B cell (primary cell): ENCODE data around the gene NTN5. TPM values are rescaled to one million over a fixed set of nuclear protein-coding genes. Genes with fewer than 3 reads are reported as not detected.

Experiments
- ATAC-seq: fragments of 200-7000 bp; cut with Tn5 transposase; one replicate; pipeline ENCODE4 v1.10.0; 2021; ENCODE audit warnings: low read depth, mild to moderate bottlenecking, moderate number of reproducible peaks, moderate library complexity
- CTCF ChIA-PET: fragments of 350-600 bp; sonication (Branson Sonifier 250); formaldehyde crosslinking; loops from one replicate; lab custom pipeline; 2021; ENCODE audit warnings: antibody characterized with exemption, inconsistent platforms; lab: Charles Lee
- POLR2A ChIA-PET: fragments of 350-600 bp; sonication (Branson Sonifier 250); formaldehyde crosslinking; loops from one replicate; lab custom pipeline; 2021; ENCODE audit warnings: antibody characterized with exemption; lab: Charles Lee
- DNase-seq: peaks from one replicate; pipeline ENCODE4 v3.0.0; 2013
- H2AFZ ChIP-seq: 2 replicates; pipeline ENCODE4 v1.6.1; 2012; ENCODE audit warnings: mild to moderate bottlenecking, low read depth, low read length; ENCODE audit not compliant: insufficient read depth, poor library complexity, severe bottlenecking
- H3K27ac ChIP-seq, 2 donors: 1 replicate in 1 of 2; 2 replicates in 1 of 2; pipeline ENCODE4 v1.5.1; 2012 to 2013; ENCODE audit warnings: low read length in 2 of 2, mild to moderate bottlenecking in 2 of 2, moderate library complexity in 1 of 2
- H3K27me3 ChIP-seq, 4 experiments: fragments of 200-600 bp in 1 of 4; sonication (generic) in 1 of 4; replicated peaks in 1 of 4; 1 replicate in 2 of 4; 2 replicates in 2 of 4; pipeline versions ENCODE4 v1.6.1 to v1.7.0; 2013 to 2016; ENCODE audit warnings: low read length in 3 of 4, mild to moderate bottlenecking in 2 of 4, mixed read lengths in 1 of 4, moderate library complexity in 1 of 4; ENCODE audit not compliant: insufficient read depth in 4 of 4, control insufficient read depth in 3 of 4; ENCODE audit errors: control extremely low read depth in 1 of 4
- H3K36me3 ChIP-seq, 2 experiments: replicated peaks in 1 of 2; 1 replicate in 1 of 2; 2 replicates in 1 of 2; pipeline versions ENCODE4 v1.6.1 to v1.7.1; 2013; ENCODE audit warnings: low read length in 1 of 2; ENCODE audit not compliant: insufficient read depth in 2 of 2, control insufficient read depth in 1 of 2; ENCODE audit errors: control extremely low read depth in 1 of 2, extremely low read depth in 1 of 2
- H3K4me1 ChIP-seq, 2 donors: fragments of 200-600 bp in 1 of 2; sonication (generic) in 1 of 2; 1 replicate in 1 of 2; 2 replicates in 1 of 2; pipeline versions ENCODE4 v1.5.1 to v1.6.1; 2013 to 2017; ENCODE audit warnings: low read length in 2 of 2; ENCODE audit not compliant: control insufficient read depth in 2 of 2, insufficient read depth in 2 of 2
- H3K4me2 ChIP-seq: replicated peaks from 2 replicates; pipeline ENCODE3; 2012; ENCODE audit warnings: mild to moderate bottlenecking, low read depth, low read length; ENCODE audit not compliant: poor library complexity, severe bottlenecking
- H3K4me3 ChIP-seq, 5 experiments: fragments of 200-600 bp in 1 of 5; sonication (generic) in 1 of 5; 1 replicate in 3 of 5; 2 replicates in 2 of 5; pipeline versions ENCODE4 v1.5.1 to v1.7.0; 2011 to 2016; ENCODE audit warnings: low read length in 4 of 5, mild to moderate bottlenecking in 4 of 5, low read depth in 2 of 5, control low read depth in 1 of 5, moderate library complexity in 1 of 5; ENCODE audit not compliant: insufficient read depth in 1 of 5; ENCODE audit errors: control extremely low read depth in 1 of 5, extremely low read depth in 1 of 5
- H3K79me2 ChIP-seq: fragments of 200-600 bp; sonication (generic); one replicate; pipeline ENCODE4 v1.6.0; 2016; ENCODE audit warnings: low read length; ENCODE audit not compliant: control insufficient read depth, insufficient read depth
- H3K9ac ChIP-seq: fragments of 200-600 bp; sonication (generic); 2 replicates; pipeline ENCODE4 v1.6.1; 2017; ENCODE audit warnings: mild to moderate bottlenecking, low read length, moderate library complexity
- H3K9me3 ChIP-seq, 3 donors: one replicate each; pipeline versions ENCODE4 v1.6.1 to v1.7.1; 2013; ENCODE audit warnings: low read length in 2 of 3; ENCODE audit not compliant: control insufficient read depth in 2 of 3, insufficient read depth in 1 of 3; ENCODE audit errors: control extremely low read depth in 1 of 3
- H4K20me1 ChIP-seq: 2 replicates; pipeline ENCODE4 v1.6.0; 2012; ENCODE audit warnings: mild to moderate bottlenecking, low read length; ENCODE audit not compliant: insufficient read depth, control insufficient read depth, poor library complexity, severe bottlenecking
- H3K27ac Mint-ChIP-seq: one replicate; pipeline ENCODE4 v1.8.0; 2021; ENCODE audit warnings: mixed read lengths
- H3K27me3 Mint-ChIP-seq: one replicate; pipeline ENCODE4 v1.8.0; 2021; ENCODE audit warnings: mixed read lengths
- H3K4me1 Mint-ChIP-seq: one replicate; pipeline ENCODE4 v1.8.0; 2021; ENCODE audit warnings: mixed read lengths
- H3K4me3 Mint-ChIP-seq: one replicate; pipeline ENCODE4 v1.8.0; 2021; ENCODE audit warnings: mixed read lengths
- H3K9me3 Mint-ChIP-seq: one replicate; pipeline ENCODE4 v1.8.0; 2022; ENCODE audit warnings: mixed read lengths; ENCODE audit not compliant: insufficient read depth
- EZH2 ChIP-seq: IDR thresholded peaks from 2 replicates; pipeline ENCODE4 v1.6.1; 2012; ENCODE audit warnings: borderline replicate concordance, low read depth, mild to moderate bottlenecking, moderate library complexity, low read length; ENCODE audit not compliant: insufficient read depth, poor library complexity, severe bottlenecking
- WGBS: methylation state at CpG from one replicate; pipeline ENCODE4 v1.1.5; 2013; ENCODE audit warnings: missing lambda C conversion rate; ENCODE audit not compliant: insufficient coverage; 5-methylcytosine and 5-hydroxymethylcytosine counted together
- intact Hi-C: fragments of 100-400 bp; cut with micrococcal nuclease; formaldehyde crosslinking; loops from one replicate; pipeline ENCODE4 v1.10.0; 2022
- polyA plus RNA-seq: library from polyadenylated mRNA; depleted of rRNA; stranded (reverse); fragments of >200 nt; gene quantifications from 2 replicates; pipeline ENCODE4 v1.2.3, GENCODE V29; 2012
- total RNA-seq, 2 donors: library from RNA; stranded (reverse); fragments of 120-200 nt in 1 of 2; gene quantifications; 1 replicate in 1 of 2; 2 replicates in 1 of 2; pipeline versions ENCODE4 v1.2.3 to v1.2.4, GENCODE V29; 2013 to 2022
- TF ChIP-seq, protein P1 (sequence below): fragments of 200-600 bp; IDR thresholded peaks from one replicate; pipeline ENCODE4 v1.8.0; 2022; ENCODE audit warnings: antibody characterized with exemption, mild to moderate bottlenecking

NTN5 gene
- total and polyA plus RNA-seq, 2 donors (not counting 1 experiment from before 2014, with no cell fraction given), result 1.2 to 1.8 TPM

DNA sequence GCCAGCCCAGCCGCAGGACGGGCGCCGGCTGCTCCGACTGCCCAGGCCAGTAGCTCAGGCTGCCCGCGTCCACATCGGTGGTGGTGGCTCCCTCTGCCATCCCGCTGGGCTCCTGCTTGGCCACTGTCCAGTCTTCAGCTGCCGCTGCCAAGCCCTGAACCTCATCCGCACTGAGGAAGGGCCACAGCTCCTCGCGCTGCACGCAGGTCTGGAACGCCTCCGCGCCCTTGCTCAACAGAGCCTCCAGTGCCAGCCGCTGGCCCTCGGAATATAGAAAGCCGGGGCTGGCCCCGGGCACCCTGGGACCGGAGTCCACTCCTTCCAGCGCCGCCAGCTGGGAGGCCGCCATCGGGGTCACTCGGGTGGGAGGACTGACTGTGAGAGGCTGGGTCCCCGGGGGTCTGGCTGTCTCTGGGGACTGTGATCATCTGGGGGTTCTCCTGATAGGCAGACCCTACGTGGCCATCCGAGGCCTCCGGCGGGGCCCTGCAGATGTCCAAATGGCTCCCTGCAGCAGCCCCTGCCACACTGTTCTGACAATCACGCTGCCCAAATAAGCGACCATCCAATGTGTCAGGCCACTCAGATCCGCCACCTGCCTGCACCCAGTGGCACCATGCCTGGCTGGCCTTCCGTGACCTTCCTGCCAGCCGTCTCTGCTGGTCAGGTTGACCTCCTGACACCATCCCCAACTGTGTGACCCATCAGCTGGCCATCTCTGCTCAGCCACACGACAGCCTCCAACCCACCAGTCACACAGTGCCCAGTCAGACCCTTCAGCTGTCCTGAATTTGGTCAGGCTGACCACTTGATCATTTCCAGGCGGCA, 59.6 kb downstream of the NTN5 start:
- H3K4me1 ChIP-seq, result peaks cover 10 to 26% of the 10 kb centered on the region in 2 donors
- Mint-ChIP-seq H3K27me3 (no peaks in the 10 kb centered on the region), H3K9me3 (no peaks in the 10 kb centered on the region), H3K4me3 (no peak overlapping the region), H3K27ac (no peak overlapping the region), H3K4me1 (peaks cover 28% of the 10 kb centered on the region)
- TF ChIP-seq, protein P1, sequence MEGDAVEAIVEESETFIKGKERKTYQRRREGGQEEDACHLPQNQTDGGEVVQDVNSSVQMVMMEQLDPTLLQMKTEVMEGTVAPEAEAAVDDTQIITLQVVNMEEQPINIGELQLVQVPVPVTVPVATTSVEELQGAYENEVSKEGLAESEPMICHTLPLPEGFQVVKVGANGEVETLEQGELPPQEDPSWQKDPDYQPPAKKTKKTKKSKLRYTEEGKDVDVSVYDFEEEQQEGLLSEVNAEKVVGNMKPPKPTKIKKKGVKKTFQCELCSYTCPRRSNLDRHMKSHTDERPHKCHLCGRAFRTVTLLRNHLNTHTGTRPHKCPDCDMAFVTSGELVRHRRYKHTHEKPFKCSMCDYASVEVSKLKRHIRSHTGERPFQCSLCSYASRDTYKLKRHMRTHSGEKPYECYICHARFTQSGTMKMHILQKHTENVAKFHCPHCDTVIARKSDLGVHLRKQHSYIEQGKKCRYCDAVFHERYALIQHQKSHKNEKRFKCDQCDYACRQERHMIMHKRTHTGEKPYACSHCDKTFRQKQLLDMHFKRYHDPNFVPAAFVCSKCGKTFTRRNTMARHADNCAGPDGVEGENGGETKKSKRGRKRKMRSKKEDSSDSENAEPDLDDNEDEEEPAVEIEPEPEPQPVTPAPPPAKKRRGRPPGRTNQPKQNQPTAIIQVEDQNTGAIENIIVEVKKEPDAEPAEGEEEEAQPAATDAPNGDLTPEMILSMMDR, result no peak
- TF ChIP-seq EZH2, result no peak
- POLR2A ChIA-PET, result interaction anchor here (0.8 kb wide), 1 partner anchor 29 kb away, joined by 3 read pairs; no protein-coding TSS in a partner anchor
- CTCF ChIA-PET, result interaction anchor here (0.5 to 1.2 kb wide), 2 partner anchors 124 to 645 kb away, joined by 3 to 4 read pairs; no protein-coding TSS in a partner anchor
- DNase-seq (peak; percentile 34), ATAC-seq (no peak)
- peaks cover 0 to 35% of the 10 kb centered on the region in 2 experiments for H3K36me3 ChIP-seq
- no peaks in the 10 kb centered on the region for H3K27me3 ChIP-seq
- H2AFZ ChIP-seq, result no peak overlapping the region
- no peak overlapping the region for H3K4me3 ChIP-seq
- peaks cover 10% of the 10 kb centered on the region for H3K79me2 ChIP-seq
- no peak overlapping the region for H3K4me2 ChIP-seq
- H3K9ac ChIP-seq, result no peak overlapping the region
- no peak overlapping the region for H3K27ac ChIP-seq
- H4K20me1 ChIP-seq, result peaks cover 37% of the 10 kb centered on the region
- intact Hi-C loops, result no loop called here
- H3K9me3 ChIP-seq, result no peaks in the 10 kb centered on the region
- whole genome bisulfite sequencing, result 87% methylated on average over 39 of the region's 39 CpGs

DNA sequence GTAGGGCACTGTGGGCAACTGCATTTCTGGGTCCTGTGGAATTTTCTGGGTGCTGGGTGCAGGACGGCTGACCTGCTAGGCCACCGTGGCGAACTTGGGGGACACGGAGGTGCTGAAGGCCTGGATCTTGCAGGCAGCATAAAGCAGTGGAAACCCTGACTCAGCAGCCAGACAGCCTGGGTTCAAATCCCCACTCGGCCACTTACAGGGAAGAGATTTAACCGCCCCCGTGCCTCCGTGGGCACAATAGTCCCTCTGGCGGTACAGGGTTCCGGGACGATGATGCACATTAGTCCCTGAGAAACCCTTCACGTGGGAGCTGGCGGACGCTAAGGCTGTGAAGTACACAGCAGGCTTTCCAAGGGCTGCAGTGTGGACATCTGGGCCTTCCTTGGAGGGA, 60.9 kb downstream of the NTN5 start:
- no peak for DNase-seq
- Mint-ChIP-seq H3K4me1 (peaks cover 15% of the 10 kb centered on the region), H3K9me3 (no peaks in the 10 kb centered on the region), H3K27ac (no peak overlapping the region), H3K27me3 (no peaks in the 10 kb centered on the region), H3K4me3 (no peak overlapping the region)
- Histone ChIP-seq H2AFZ (no peak overlapping the region), H4K20me1 (peaks cover 23% of the 10 kb centered on the region), H3K9me3 (no peaks in the 10 kb centered on the region), H3K4me2 (no peak overlapping the region), H3K27me3 (no peaks in the 10 kb centered on the region), H3K27ac (no peak overlapping the region), H3K9ac (no peak overlapping the region), H3K4me1 (peaks cover 0 to 12% of the 10 kb centered on the region in 2 donors), H3K4me3 (no peak overlapping the region), H3K36me3 (peaks cover 0 to 23% of the 10 kb centered on the region in 2 experiments), H3K79me2 (no peaks in the 10 kb centered on the region)
- CTCF ChIA-PET, result interaction anchor here (4.8 kb wide), 1 partner anchor 122 kb away, joined by 51 read pairs; no protein-coding TSS in a partner anchor
- intact Hi-C loops, result no loop called here
- ATAC-seq, result no peak
- WGBS, result 93% methylated on average over 14 of the region's 14 CpGs
- POLR2A ChIA-PET, result interaction anchor here (0.7 kb wide), 1 partner anchor 38 kb away, joined by 5 read pairs; no protein-coding TSS in a partner anchor
- TF ChIP-seq, protein P1, result no peak
- TF ChIP-seq EZH2, result no peak
